IPS-18a (cell line): ENCODE measurements around the gene SMOC1.

ENCODE experiments used
- H3K27ac ChIP-seq: one replicate; pipeline ENCODE4 v1.5.1; 2013; ENCODE audit warnings: low read length
- H3K27me3 ChIP-seq: one replicate; pipeline ENCODE4 v1.6.1; 2013; ENCODE audit warnings: mild to moderate bottlenecking, low read length; ENCODE audit not compliant: control insufficient read depth, insufficient read depth
- H3K36me3 ChIP-seq: one replicate; pipeline ENCODE4 v1.6.1; 2013; ENCODE audit warnings: low read depth, low read length; ENCODE audit not compliant: control insufficient read depth
- H3K4me1 ChIP-seq: one replicate; pipeline ENCODE4 v1.6.1; 2013; ENCODE audit warnings: low read depth, low read length; ENCODE audit not compliant: control insufficient read depth
- H3K4me3 ChIP-seq: one replicate; pipeline ENCODE4 v1.5.1; 2013; ENCODE audit warnings: low read length
- H3K9ac ChIP-seq: one replicate; pipeline ENCODE4 v1.6.1; 2013; ENCODE audit warnings: mild to moderate bottlenecking, low read length, moderate library complexity
- H3K9me3 ChIP-seq: one replicate; pipeline ENCODE4 v1.6.1; 2013; ENCODE audit warnings: low read depth, low read length; ENCODE audit not compliant: control insufficient read depth

Gene SMOC1

GRCh38 chr14:69953266-69953915 is 74.2 kb downstream of the SMOC1 start:
- H3K27me3 ChIP-seq = no peaks in the 10 kb centered on the region
- H3K4me3 ChIP-seq = no peak overlapping the region
- H3K4me1 ChIP-seq = no peaks in the 10 kb centered on the region
- H3K9ac ChIP-seq = no peak overlapping the region
- no peak overlapping the region for H3K27ac ChIP-seq
- H3K9me3 ChIP-seq = no peaks in the 10 kb centered on the region
- H3K36me3 ChIP-seq = no peaks in the 10 kb centered on the region

- Histone ChIP-seq H3K9ac (no peak overlapping the region), H3K27me3 (no peaks in the 10 kb centered on the region), H3K36me3 (no peaks in the 10 kb centered on the region), H3K9me3 (no peaks in the 10 kb centered on the region), H3K27ac (no peak overlapping the region), H3K4me3 (no peak overlapping the region), H3K4me1 (no peaks in the 10 kb centered on the region)
Measured at GRCh38 chr14:69955855-69956845, 76.9 kb downstream of the SMOC1 start.

- H3K9ac ChIP-seq = no peak overlapping the region
- H3K27ac ChIP-seq = no peak overlapping the region
- no peak overlapping the region for H3K4me3 ChIP-seq
- H3K27me3 ChIP-seq = no peaks in the 10 kb centered on the region
- H3K4me1 ChIP-seq = no peaks in the 10 kb centered on the region
- no peaks in the 10 kb centered on the region for H3K36me3 ChIP-seq
- H3K9me3 ChIP-seq = no peaks in the 10 kb centered on the region
Measured at GRCh38 chr14:69956970-69957369, 77.8 kb downstream of the SMOC1 start.

GRCh38 chr14:69957986-69958385 is 78.8 kb downstream of the SMOC1 start:
- H3K36me3 ChIP-seq = no peaks in the 10 kb centered on the region
- H3K27me3 ChIP-seq = no peaks in the 10 kb centered on the region
- H3K4me3 ChIP-seq = no peak overlapping the region
- no peak overlapping the region for H3K9ac ChIP-seq
- no peak overlapping the region for H3K27ac ChIP-seq
- no peaks in the 10 kb centered on the region for H3K4me1 ChIP-seq
- H3K9me3 ChIP-seq = no peaks in the 10 kb centered on the region

GRCh38 chr14:69959136-69959535 is 79.9 kb downstream of the SMOC1 start:
- Histone ChIP-seq H3K36me3 (no peaks in the 10 kb centered on the region), H3K27me3 (no peaks in the 10 kb centered on the region), H3K9me3 (no peaks in the 10 kb centered on the region)

GRCh38 chr14:69960296-69960695 is 81.1 kb downstream of the SMOC1 start:
- Histone ChIP-seq H3K9ac (no peak overlapping the region), H3K4me3 (no peak overlapping the region), H3K36me3 (no peaks in the 10 kb centered on the region), H3K27me3 (no peaks in the 10 kb centered on the region), H3K4me1 (no peaks in the 10 kb centered on the region), H3K27ac (no peak overlapping the region), H3K9me3 (no peaks in the 10 kb centered on the region)

More at GRCh38 chr14:69959136-69959535, 79.9 kb downstream of the SMOC1 start:
- Histone ChIP-seq H3K4me1 (no peaks in the 10 kb centered on the region), H3K27ac (no peak overlapping the region), H3K4me3 (no peak overlapping the region), H3K9ac (no peak overlapping the region)

GRCh38 chr14:69963966-69964365 is 84.8 kb downstream of the SMOC1 start:
- no peak overlapping the region for H3K27ac ChIP-seq
- no peaks in the 10 kb centered on the region for H3K36me3 ChIP-seq
- H3K4me1 ChIP-seq = no peaks in the 10 kb centered on the region
- H3K4me3 ChIP-seq = no peak overlapping the region
- no peaks in the 10 kb centered on the region for H3K27me3 ChIP-seq
- no peaks in the 10 kb centered on the region for H3K9me3 ChIP-seq
- no peak overlapping the region for H3K9ac ChIP-seq

- no peak overlapping the region for H3K4me3 ChIP-seq
Measured at GRCh38 chr14:69964841-69965240, 85.6 kb downstream of the SMOC1 start.

GRCh38 chr14:69968132-69968531 is 88.9 kb downstream of the SMOC1 start:
- no peaks in the 10 kb centered on the region for H3K4me1 ChIP-seq
- no peaks in the 10 kb centered on the region for H3K36me3 ChIP-seq
- H3K4me3 ChIP-seq = no peak overlapping the region
- H3K9me3 ChIP-seq = no peaks in the 10 kb centered on the region
- H3K27me3 ChIP-seq = no peaks in the 10 kb centered on the region
- no peak overlapping the region for H3K9ac ChIP-seq
- H3K27ac ChIP-seq = no peak overlapping the region

More at GRCh38 chr14:69964841-69965240, 85.6 kb downstream of the SMOC1 start:
- Histone ChIP-seq H3K9me3 (no peaks in the 10 kb centered on the region), H3K36me3 (no peaks in the 10 kb centered on the region), H3K4me1 (no peaks in the 10 kb centered on the region), H3K27me3 (no peaks in the 10 kb centered on the region), H3K9ac (no peak overlapping the region), H3K27ac (no peak overlapping the region)

GRCh38 chr14:69968681-69969080 is 89.5 kb downstream of the SMOC1 start:
- H3K4me3 ChIP-seq = no peak overlapping the region
- H3K27me3 ChIP-seq = no peaks in the 10 kb centered on the region
- H3K9me3 ChIP-seq = no peaks in the 10 kb centered on the region
- H3K27ac ChIP-seq = no peak overlapping the region
- H3K9ac ChIP-seq = no peak overlapping the region
- H3K4me1 ChIP-seq = no peaks in the 10 kb centered on the region
- no peaks in the 10 kb centered on the region for H3K36me3 ChIP-seq

GRCh38 chr14:69972755-69973154 is 93.5 kb downstream of the SMOC1 start:
- Histone ChIP-seq H3K36me3 (no peaks in the 10 kb centered on the region), H3K4me3 (no peak overlapping the region), H3K9me3 (no peaks in the 10 kb centered on the region), H3K27ac (no peak overlapping the region), H3K27me3 (no peaks in the 10 kb centered on the region), H3K9ac (no peak overlapping the region), H3K4me1 (no peaks in the 10 kb centered on the region)
